ENCODE results near the gene ZMAT1. TPM values are rescaled to one million over a fixed set of nuclear protein-coding genes. Genes with fewer than 3 reads are reported as not detected.
"Not testable (repeated sequence)": the region's sequence is repeated elsewhere in the genome, so short reads cannot be mapped to it uniquely, and the experiment has no call there.

The ZMAT1 gene
- 1 to 10 TPM; 4.4 to 5.4 TPM for total RNA-seq

DNA sequence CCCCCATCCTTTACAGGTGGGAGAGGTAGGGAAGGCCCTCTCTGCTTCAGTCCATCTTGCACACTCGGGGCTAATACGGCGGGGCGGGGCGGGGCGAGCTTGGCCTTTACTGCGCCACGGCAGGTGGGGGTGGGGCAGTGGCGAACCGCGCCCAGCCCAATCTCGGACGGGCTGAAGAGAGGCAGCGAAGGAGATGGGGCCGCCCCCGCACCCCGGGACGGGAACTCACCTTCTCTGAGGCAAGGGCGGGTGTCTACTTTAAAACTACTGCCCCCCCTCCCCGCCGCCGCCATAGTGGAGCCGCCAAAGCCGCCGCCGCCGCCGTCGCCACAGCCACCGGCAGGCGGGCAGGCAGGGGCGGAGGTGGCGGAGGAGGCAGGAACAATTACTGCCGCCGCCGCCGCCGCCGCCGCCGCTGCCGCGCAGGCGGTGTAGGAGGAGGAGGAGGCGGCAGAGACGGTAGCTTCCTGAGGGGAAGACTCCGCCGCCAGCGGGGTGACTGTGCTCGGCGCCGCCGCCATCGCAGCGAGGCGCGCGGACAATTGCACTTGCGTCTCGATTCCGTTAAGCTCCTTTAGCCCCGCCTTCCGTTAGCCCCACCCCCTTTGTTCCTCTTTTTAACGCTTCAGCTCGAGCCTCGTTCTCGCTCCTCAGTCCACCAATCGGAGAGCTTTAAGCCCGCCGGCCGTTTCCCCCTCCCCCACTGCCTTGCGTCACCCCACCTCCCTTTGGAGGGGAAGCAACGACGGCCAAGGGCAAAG, at the start of gene ZMAT1:
TSS of gene ZMAT1 (minus strand) at position 540 of the 761 bp plus-strand sequence. CDS start at position 521, 19 bp downstream.
- Mint-ChIP-seq H3K27ac (peak within 1 kb of the TSS; percentile 92), H3K36me3 (ENCODE audit: low read depth) (peaks cover 4% of the 10 kb centered on the region), H3K9me3 (ENCODE audit: low read depth) (peaks cover 3% of the 10 kb centered on the region), H3K4me3 (peak within 1 kb of the TSS; percentile 87), H3K27me3 (no peaks in the 10 kb centered on the region), H3K4me1 (peaks cover 10% of the 10 kb centered on the region)
- intact Hi-C loops (cut with DNase I, micrococcal nuclease): loop anchor here (2.0 to 5.0 kb wide), 7 partner anchors 134 to 1111 kb away; partner anchors contain the start of genes BEX5 (in 1 of the 2), CSTF2 (in 1 of the 2), HNRNPH2 (in 1 of the 2) and RPL36A (in 1 of the 2)
- POLR2A ChIA-PET: interaction anchor here (0.6 to 0.9 kb wide), 4 partner anchors 61 to 1698 kb away, joined by 3 to 4 read pairs (median 3); partner anchors contain the start of gene ARMCX4
- ATAC-seq (peak; percentile 97), DNase-seq (peak; percentile 95)
- CTCF ChIA-PET: interaction anchor here (0.8 kb wide), 1 partner anchor 541 kb away, joined by 4 read pairs; the partner anchor contains the start of gene RPL36A

DNA sequence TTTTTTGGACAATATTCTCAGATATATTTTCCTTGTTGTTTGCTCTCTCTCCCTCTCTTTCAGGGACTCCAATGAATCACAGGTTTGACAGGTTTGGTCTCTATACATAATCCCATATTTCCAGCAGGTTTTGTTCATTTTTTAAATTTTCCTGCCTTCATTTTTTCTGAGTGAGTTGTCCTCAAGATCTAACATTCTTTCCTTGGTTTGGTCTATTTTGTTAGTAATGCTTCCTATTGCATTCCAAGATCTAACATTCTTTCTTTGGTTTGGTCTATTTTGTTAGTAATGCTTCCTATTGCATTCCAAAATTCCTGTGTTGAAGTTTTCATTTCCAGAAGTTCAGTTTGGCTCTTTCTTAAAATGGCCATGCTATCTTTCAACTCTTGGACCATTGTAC, 45.3 kb upstream of the ZMAT1 start:
- Mint-ChIP-seq H3K9me3 (ENCODE audit: low read depth) (peaks cover 2% of the 10 kb centered on the region), H3K27me3 (peaks cover 4% of the 10 kb centered on the region), H3K4me3 (no peak overlapping the region), H3K27ac (no peak overlapping the region), H3K4me1 (no peaks in the 10 kb centered on the region), H3K36me3 (ENCODE audit: low read depth) (no peaks in the 10 kb centered on the region)
- POLR2A ChIA-PET: no interaction called here
- intact Hi-C loops (cut with DNase I, micrococcal nuclease): no loop called here
- ATAC-seq: no peak
- CTCF ChIA-PET: no interaction called here
- no peak for DNase-seq

DNA sequence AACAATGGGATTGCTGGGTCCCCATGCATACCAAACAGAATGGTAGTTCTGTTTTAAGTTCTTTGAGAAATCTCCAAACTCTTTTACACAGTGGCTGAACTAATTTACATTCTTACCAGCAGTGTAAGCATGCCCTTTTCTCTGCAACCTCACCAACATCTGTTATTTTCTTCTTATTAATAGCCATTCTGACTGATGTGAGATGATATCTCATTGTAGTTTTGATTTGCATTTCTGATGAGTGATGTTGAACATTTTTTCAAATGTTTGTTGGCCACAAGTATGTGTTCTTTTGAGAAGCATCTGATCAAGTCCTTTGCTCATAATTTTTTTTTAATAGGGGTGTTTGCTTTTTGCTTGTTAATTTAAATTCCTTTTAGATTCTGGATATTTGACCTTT, 41.2 kb upstream of the ZMAT1 start:
- no peak overlapping the region for H3K4me3 Mint-ChIP-seq
- ChIA-PET POLR2A (no interaction called here), CTCF (no interaction called here)
- H3K9me3 Mint-ChIP-seq (ENCODE audit: low read depth): peaks cover 2% of the 10 kb centered on the region
- DNase-seq (no peak), ATAC-seq (no peak)
- no peaks in the 10 kb centered on the region for H3K36me3 Mint-ChIP-seq (ENCODE audit: low read depth)
- intact Hi-C loops (cut with DNase I, micrococcal nuclease): no loop called here
- H3K27me3 Mint-ChIP-seq: peaks cover 2% of the 10 kb centered on the region
- no peak overlapping the region for H3K27ac Mint-ChIP-seq
- H3K4me1 Mint-ChIP-seq: no peaks in the 10 kb centered on the region

DNA sequence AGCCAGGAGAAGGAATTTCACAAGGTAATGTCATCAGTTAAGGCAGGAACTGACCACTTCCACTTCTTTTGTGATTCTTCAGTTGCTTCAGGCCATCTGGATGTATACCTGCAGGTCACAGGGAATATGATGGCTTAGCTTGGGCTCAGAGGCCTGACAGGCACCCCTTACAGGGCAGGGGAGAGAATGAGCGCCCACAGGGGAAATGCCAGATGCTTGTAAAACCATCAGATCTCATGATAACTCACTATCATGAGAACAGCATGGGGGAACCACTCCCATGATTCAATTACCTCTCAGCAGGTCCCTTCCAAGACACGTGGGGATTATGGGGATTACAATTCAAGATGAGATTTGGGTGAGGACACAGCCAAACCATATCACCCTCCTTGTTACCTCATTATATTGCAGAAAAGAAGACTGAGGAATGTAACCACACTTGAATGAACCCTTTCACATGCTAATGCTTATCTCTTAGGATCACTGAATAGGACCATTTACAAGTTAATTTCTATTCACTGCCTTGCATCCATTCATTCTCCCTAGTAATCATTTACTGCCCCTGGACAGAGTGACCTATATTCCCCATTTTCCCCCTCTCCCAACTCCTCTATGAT, 33.2 kb upstream of the ZMAT1 start:
- DNase-seq; POLR2A ChIA-PET; H3K4me1 Mint-ChIP-seq; H3K9me3 Mint-ChIP-seq (ENCODE audit: low read depth); H3K36me3 Mint-ChIP-seq (ENCODE audit: low read depth); H3K27ac Mint-ChIP-seq; CTCF ChIA-PET; ATAC-seq; intact Hi-C loops (cut with DNase I, micrococcal nuclease); H3K4me3 Mint-ChIP-seq: not testable (repeated sequence)
- H3K27me3 Mint-ChIP-seq: peaks cover 10% of the 10 kb centered on the region

DNA sequence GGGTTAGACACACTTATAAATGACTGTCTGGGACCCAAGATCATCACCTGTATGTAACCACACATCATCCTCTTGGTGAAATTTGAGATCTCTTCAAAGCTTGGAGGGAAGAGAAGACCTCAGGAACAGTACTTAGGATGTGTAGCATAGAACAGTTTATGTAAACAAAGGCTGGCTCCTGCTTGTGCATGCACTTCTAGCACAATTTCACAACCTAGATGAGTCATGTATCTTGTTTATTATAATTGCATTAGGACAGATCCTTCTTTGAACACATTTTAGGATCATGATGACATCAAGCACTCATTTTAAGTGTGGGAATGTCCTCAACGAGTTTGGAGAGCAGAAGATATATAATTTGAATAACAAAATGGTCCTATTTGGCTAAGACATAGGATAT, 26.3 kb upstream of the ZMAT1 start:
- no peaks in the 10 kb centered on the region for H3K4me1 Mint-ChIP-seq
- POLR2A ChIA-PET: no interaction called here
- DNase-seq (no peak), ATAC-seq (no peak)
- no peak overlapping the region for H3K4me3 Mint-ChIP-seq
- intact Hi-C loops (cut with DNase I, micrococcal nuclease): no loop called here
- H3K27me3 Mint-ChIP-seq: peaks cover 10% of the 10 kb centered on the region
- CTCF ChIA-PET: interaction anchor here (0.6 kb wide), 1 partner anchor 1278 kb away, joined by 3 read pairs; no protein-coding TSS in a partner anchor
- no peaks in the 10 kb centered on the region for H3K36me3 Mint-ChIP-seq (ENCODE audit: low read depth)
- no peak overlapping the region for H3K27ac Mint-ChIP-seq
- peaks cover 2% of the 10 kb centered on the region for H3K9me3 Mint-ChIP-seq (ENCODE audit: low read depth)

DNA sequence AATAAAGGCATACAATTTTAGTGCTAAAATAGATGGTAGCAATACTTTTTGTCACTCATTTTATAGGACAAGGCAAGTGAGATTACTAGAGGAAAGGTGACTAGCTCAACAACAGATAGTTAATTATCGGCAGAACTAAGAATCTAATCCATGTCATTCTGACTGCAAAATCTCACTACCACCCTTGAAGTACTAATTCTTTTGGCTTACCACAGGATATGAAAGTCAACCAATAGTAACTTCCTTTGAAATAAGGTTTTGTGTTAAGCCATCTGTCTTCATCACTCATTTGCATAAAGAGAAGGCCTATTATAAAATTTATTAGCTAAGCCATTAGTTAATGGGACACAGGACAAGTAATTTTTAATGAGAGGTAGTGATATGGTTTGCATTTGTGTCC, 25.3 kb upstream of the ZMAT1 start:
- CTCF ChIA-PET: no interaction called here
- H3K36me3 Mint-ChIP-seq (ENCODE audit: low read depth): peaks cover 3% of the 10 kb centered on the region
- H3K4me3 Mint-ChIP-seq: no peak overlapping the region
- no peaks in the 10 kb centered on the region for H3K4me1 Mint-ChIP-seq
- H3K27ac Mint-ChIP-seq: no peak overlapping the region
- peaks cover 9% of the 10 kb centered on the region for H3K27me3 Mint-ChIP-seq
- DNase-seq (no peak), ATAC-seq (no peak)
- intact Hi-C loops (cut with DNase I, micrococcal nuclease): no loop called here
- peaks cover 3% of the 10 kb centered on the region for H3K9me3 Mint-ChIP-seq (ENCODE audit: low read depth)
- POLR2A ChIA-PET: no interaction called here

DNA sequence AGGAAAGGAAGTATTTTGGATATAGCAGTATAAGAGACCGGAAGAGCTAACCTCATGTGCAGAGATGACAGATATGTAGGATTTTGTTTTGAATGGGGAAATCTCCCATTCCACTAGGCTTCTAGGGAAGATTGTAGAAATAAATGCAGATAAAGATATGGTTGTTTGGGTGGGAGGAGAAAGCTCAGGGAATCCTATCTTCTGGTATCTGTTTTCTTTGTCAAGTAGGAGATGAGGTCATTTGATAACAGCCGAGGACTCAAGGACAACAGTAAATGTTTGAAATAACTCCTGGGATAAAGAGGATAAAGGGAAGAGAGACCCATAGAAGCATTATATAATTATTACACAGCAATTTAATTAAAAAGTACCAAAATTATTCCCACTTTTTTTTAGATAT, 24.7 kb upstream of the ZMAT1 start:
- Mint-ChIP-seq H3K27me3 (peaks cover 8% of the 10 kb centered on the region), H3K36me3 (ENCODE audit: low read depth) (peaks cover 3% of the 10 kb centered on the region), H3K27ac (no peak overlapping the region), H3K4me3 (no peak overlapping the region), H3K9me3 (ENCODE audit: low read depth) (peaks cover 3% of the 10 kb centered on the region), H3K4me1 (no peaks in the 10 kb centered on the region)
- DNase-seq (no peak), ATAC-seq (no peak)
- CTCF ChIA-PET: no interaction called here
- intact Hi-C loops (cut with DNase I, micrococcal nuclease): no loop called here
- POLR2A ChIA-PET: no interaction called here

DNA sequence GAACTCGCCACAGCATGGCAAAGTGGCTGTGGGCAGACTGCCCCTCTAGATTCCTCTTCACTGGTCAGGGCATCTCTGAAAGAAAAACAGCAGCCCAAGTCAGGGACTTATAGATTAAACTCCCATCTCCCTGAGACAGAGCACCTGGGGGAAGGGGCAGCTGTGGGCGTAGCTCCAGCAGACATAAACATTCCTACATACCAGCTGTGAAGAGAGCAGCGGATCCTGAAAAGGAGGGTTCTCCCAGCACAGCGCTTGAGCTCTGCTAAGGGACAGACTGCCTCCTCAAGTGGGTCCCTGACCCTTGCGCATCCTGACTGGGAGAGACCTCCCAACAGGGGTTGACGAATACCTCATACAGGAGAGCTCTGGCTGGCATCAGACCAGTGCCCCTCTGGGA, 18.8 kb upstream of the ZMAT1 start:
- ATAC-seq: no peak
- ChIA-PET POLR2A (no interaction called here), CTCF (interaction anchor here (0.7 kb wide), 2 partner anchors 148 to 179 kb away, joined by 3 read pairs; no protein-coding TSS in a partner anchor)
- peaks cover 3% of the 10 kb centered on the region for H3K9me3 Mint-ChIP-seq (ENCODE audit: low read depth)
- peaks cover 3% of the 10 kb centered on the region for H3K36me3 Mint-ChIP-seq (ENCODE audit: low read depth)
- H3K4me3 Mint-ChIP-seq: no peak overlapping the region
- H3K4me1 Mint-ChIP-seq: no peaks in the 10 kb centered on the region
- H3K27ac Mint-ChIP-seq: no peak overlapping the region
- peaks cover 19% of the 10 kb centered on the region for H3K27me3 Mint-ChIP-seq
- DNase-seq: no peak
- intact Hi-C loops (cut with DNase I, micrococcal nuclease): no loop called here

DNA sequence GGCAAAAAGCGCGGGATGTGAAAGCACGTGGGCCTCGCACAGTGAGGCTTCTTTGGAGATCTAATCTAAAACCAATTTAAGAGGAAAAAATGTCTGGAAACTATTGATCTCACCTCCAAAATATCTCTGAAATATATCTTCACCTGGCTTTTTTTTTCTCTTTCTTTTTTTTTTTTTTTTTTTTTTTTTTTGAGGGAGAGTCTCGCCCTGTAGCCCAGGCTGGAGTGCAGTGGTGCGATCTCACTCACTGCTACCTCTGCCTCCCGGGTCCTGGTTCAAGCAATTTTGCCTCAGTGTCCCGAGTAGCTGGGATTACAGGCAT, 383 bp upstream of the ZMAT1 start:
- H3K27ac Mint-ChIP-seq: peak overlapping the region; percentile 86
- peaks cover 10% of the 10 kb centered on the region for H3K4me1 Mint-ChIP-seq
- peaks cover 3% of the 10 kb centered on the region for H3K9me3 Mint-ChIP-seq (ENCODE audit: low read depth)
- peaks cover 4% of the 10 kb centered on the region for H3K36me3 Mint-ChIP-seq (ENCODE audit: low read depth)
- no peak for DNase-seq
- no peaks in the 10 kb centered on the region for H3K27me3 Mint-ChIP-seq
- peak overlapping the region; percentile 87 for H3K4me3 Mint-ChIP-seq
- ATAC-seq: no peak
- POLR2A ChIA-PET: interaction anchor here (0.6 to 0.9 kb wide), 3 partner anchors 447 to 1697 kb away, joined by 3 read pairs; partner anchors contain the start of gene ARMCX4
- intact Hi-C loops (cut with DNase I, micrococcal nuclease): loop anchor here (2.0 to 5.0 kb wide), 7 partner anchors 135 to 1111 kb away; partner anchors contain the start of genes BEX5 (in 1 of the 2), CSTF2 (in 1 of the 2), HNRNPH2 (in 1 of the 2) and RPL36A (in 1 of the 2)
- CTCF ChIA-PET: interaction anchor here (0.8 kb wide), 1 partner anchor 541 kb away, joined by 4 read pairs; the partner anchor contains the start of gene RPL36A

DNA sequence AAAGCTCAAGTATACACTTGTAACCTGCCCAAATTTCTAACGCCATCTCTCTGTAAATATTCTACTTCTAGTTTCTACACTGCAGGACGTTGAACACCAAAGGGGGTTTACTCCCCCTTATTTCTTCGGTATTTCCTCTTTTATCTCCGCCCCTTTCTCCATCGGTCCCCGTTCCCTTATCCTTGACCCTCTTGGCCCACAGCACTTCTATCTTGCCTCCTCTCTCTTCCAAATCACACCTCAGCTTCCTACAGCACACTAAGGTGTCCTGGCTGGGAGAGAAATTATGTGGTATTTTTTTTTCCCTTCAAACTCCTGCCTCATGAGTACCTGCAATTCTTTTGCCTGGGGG, 715 bp downstream of the ZMAT1 start:
- peak overlapping the region; percentile 92 for H3K27ac Mint-ChIP-seq
- ChIA-PET CTCF (no interaction called here), POLR2A (no interaction called here)
- no peaks in the 10 kb centered on the region for H3K27me3 Mint-ChIP-seq
- intact Hi-C loops (cut with DNase I, micrococcal nuclease): loop anchor here (5.0 kb wide), 5 partner anchors 134 to 584 kb away; partner anchors contain the start of genes BEX5 (in 1 of the 2), RPL36A (in 1 of the 2) and TIMM8A (in 1 of the 2)
- peaks cover 10% of the 10 kb centered on the region for H3K4me1 Mint-ChIP-seq
- peak overlapping the region; percentile 87 for H3K4me3 Mint-ChIP-seq
- no peak for ATAC-seq
- DNase-seq: peak; percentile 3
- peaks cover 4% of the 10 kb centered on the region for H3K36me3 Mint-ChIP-seq (ENCODE audit: low read depth)
- H3K9me3 Mint-ChIP-seq (ENCODE audit: low read depth): peaks cover 3% of the 10 kb centered on the region

DNA sequence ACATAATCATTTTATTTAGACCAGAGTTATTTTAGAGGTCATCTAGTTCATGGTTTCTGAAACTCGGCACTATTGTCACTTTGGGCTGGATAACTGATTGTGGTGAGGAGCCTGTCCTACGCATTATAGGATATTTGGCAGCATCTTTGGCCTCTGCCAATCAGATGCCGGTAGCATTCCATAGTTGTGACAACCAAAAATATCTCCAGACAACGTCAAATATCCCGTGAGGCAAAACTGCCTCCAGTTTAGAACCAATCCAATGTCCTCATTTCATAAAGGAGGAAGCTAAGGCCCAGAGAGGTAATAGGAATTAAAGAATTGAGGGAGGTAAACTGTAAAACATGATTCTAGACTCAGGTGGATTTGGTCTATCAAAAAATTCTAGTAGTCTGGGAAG, 6.1 kb downstream of the ZMAT1 start:
- ChIA-PET CTCF (no interaction called here), POLR2A (no interaction called here)
- no peaks in the 10 kb centered on the region for H3K4me1 Mint-ChIP-seq
- H3K27me3 Mint-ChIP-seq: no peaks in the 10 kb centered on the region
- no peak for ATAC-seq
- H3K36me3 Mint-ChIP-seq (ENCODE audit: low read depth): no peaks in the 10 kb centered on the region
- H3K4me3 Mint-ChIP-seq: no peak overlapping the region
- intact Hi-C loops (cut with DNase I, micrococcal nuclease): no loop called here
- no peak overlapping the region for H3K27ac Mint-ChIP-seq
- no peak for DNase-seq
- no peaks in the 10 kb centered on the region for H3K9me3 Mint-ChIP-seq (ENCODE audit: low read depth)

DNA sequence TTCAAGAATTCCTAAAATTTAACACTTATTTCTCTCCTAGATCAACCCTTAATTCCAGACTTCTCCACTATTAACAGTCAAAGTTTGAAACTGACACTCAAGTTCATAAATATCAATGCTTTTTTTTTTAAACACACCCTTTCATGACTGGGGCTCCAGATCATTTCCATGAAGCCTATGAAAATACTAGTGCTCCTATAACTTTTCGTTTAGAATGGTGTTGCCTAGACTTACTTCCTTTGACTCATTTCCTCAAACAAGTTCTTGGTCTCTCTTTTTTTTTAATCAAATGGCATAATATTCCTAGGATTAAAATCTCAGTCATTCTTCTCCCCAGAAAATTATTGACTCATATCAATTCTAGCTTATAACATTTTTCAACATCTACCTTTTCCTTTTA, 13.1 kb downstream of the ZMAT1 start:
- Mint-ChIP-seq H3K36me3 (ENCODE audit: low read depth) (peaks cover 8% of the 10 kb centered on the region), H3K9me3 (ENCODE audit: low read depth) (no peaks in the 10 kb centered on the region), H3K4me3 (no peak overlapping the region), H3K4me1 (no peaks in the 10 kb centered on the region), H3K27me3 (no peaks in the 10 kb centered on the region), H3K27ac (no peak overlapping the region)
- ATAC-seq (no peak), DNase-seq (no peak)
- CTCF ChIA-PET: no interaction called here
- intact Hi-C loops (cut with DNase I, micrococcal nuclease): no loop called here
- POLR2A ChIA-PET: no interaction called here
